Measurements from ENCODE around the gene FAM72A. TPM values are rescaled to one million over a fixed set of nuclear protein-coding genes. Genes with fewer than 3 reads are reported as not detected.
A peak's percentile ranks its signal among the peaks of the same experiment; 100 is the strongest.

The FAM72A gene
- total and polyA plus RNA-seq, 2 donors (not counting 3 experiments of a cell fraction or from before 2014, with no cell fraction given): 3.4 to 9.6 TPM

DNA sequence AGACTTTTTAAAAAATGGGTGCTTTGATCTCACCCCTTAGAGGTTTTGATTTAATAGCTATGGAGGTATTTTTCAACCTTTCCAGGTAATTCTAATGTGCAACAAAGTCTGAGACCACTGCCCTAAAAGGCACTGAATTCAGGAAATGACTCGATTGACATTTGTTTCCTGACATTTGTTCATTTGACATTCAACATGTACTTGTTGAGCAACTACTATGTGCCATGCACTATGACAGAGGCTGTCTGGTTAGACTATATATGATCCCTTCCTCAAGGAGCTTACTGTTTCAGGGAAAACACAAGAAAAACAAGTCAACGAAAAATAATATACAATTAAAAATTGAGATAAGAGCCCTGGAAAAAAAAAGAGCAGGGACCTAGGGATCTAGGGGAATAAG is 59.9 kb downstream of the FAM72A start:
- H4K20me1 ChIP-seq (replicated peaks; ENCODE audit: control insufficient read depth, extremely low read depth, insufficient read depth, low read length): no peaks in the 10 kb centered on the region
- H2AFZ ChIP-seq (ENCODE audit: low read depth, low read length): no peak overlapping the region
- CTCF ChIA-PET: no interaction called here
- H3K79me2 ChIP-seq (ENCODE audit: control insufficient read depth, insufficient read depth, low read length): no peaks in the 10 kb centered on the region
- no peaks in the 10 kb centered on the region for H3K4me1 ChIP-seq (ENCODE audit: control insufficient read depth, extremely low read depth, insufficient read depth, low read length)
- H3K27ac ChIP-seq (ENCODE audit: insufficient read depth, low read depth, low read length): no peak overlapping the region
- DNase-seq (ENCODE audit: low read depth, low spot score) (no peak), FAIRE-seq (peak; percentile 28)
- TF ChIP-seq MAX (IDR thresholded peaks at IDR 0.05; ENCODE audit: insufficient read depth, insufficient read length) (no peak), GATA2 (IDR thresholded peaks at IDR 0.05; ENCODE audit: insufficient read depth, insufficient read length, low read depth, low read length) (no peak), POLR2AphosphoS5 (IDR thresholded peaks at IDR 0.05; ENCODE audit: insufficient read depth, low read depth, low read length) (no peak), JUN (IDR thresholded peaks at IDR 0.05; ENCODE audit: borderline replicate concordance, insufficient read depth, insufficient read length, low read depth) (no peak), CTCF (IDR thresholded peaks at IDR 0.05; ENCODE audit: extremely low read depth in 1 of 2, insufficient read depth in 1 of 2, low read depth in 1 of 2, low read length in 2 of 2) (no peak), EZH2 (IDR thresholded peaks at IDR 0.05; ENCODE audit: borderline replicate concordance, low read depth, low read length, severe bottlenecking) (no peak), POLR2A (IDR thresholded peaks at IDR 0.05; ENCODE audit: low read depth, low read length) (no peak), FOS (IDR thresholded peaks at IDR 0.05; ENCODE audit: borderline replicate concordance, insufficient read depth, low read length) (no peak)
- no TSS peak for BruUV-seq (replicated peaks)
- no peak overlapping the region for H3K9ac ChIP-seq (replicated peaks; ENCODE audit: extremely low read depth, insufficient read depth, low read length)
- dilution Hi-C loops (cut with MboI; ENCODE audit: extremely low pct_ligation_motif_present, low sequenced_read_pairs) (no loop called here), intact Hi-C loops (cut with micrococcal nuclease) (no loop called here)
- no peaks in the 10 kb centered on the region for H3K9me1 ChIP-seq (replicated peaks; ENCODE audit: control insufficient read depth, extremely low read depth, insufficient read depth, low read length)
- POLR2A ChIA-PET: no interaction called here
- H3K27me3 ChIP-seq (ENCODE audit: control insufficient read depth in 2 of 2, insufficient read depth in 2 of 2, low read length in 2 of 2): peaks cover 40 to 45% of the 10 kb centered on the region in 2 experiments
- no peak overlapping the region for H3K4me3 ChIP-seq (replicated peaks in 1 of 3; ENCODE audit: insufficient read depth in 1 of 3, low read depth in 1 of 3, low read length in 3 of 3)
- no peak overlapping the region for H3K4me2 ChIP-seq (ENCODE audit: insufficient read depth, low read length)
- H3K9me3 ChIP-seq (replicated peaks; ENCODE audit: control insufficient read depth, insufficient read depth, low read length): no peaks in the 10 kb centered on the region
- no peaks in the 10 kb centered on the region for H3K36me3 ChIP-seq (ENCODE audit: control insufficient read depth in 2 of 2, extremely low read depth in 1 of 2, insufficient read depth in 2 of 2, low read length in 2 of 2)
